CD4-positive, alpha-beta memory T cell (primary cell): ENCODE results near the gene CCDC201. TPM values are rescaled to one million over a fixed set of nuclear protein-coding genes. Genes with fewer than 3 reads are reported as not detected.

ENCODE experiments used
- CTCF ChIA-PET: fragments of 350-600 bp; sonication (Branson Sonifier 250); formaldehyde crosslinking; loops from one replicate; lab custom pipeline; 2021; ENCODE audit warnings: inconsistent platforms; ENCODE audit not compliant: partially characterized antibody; lab: Charles Lee
- POLR2A ChIA-PET: fragments of 350-600 bp; sonication (Branson Sonifier 250); formaldehyde crosslinking; loops from one replicate; lab custom pipeline; 2021; ENCODE audit not compliant: partially characterized antibody; lab: Charles Lee
- DNase-seq, 5 donors: peaks; one replicate each; pipeline versions ENCODE4 v3.0.0 to v3.0.0-alpha.2; 2020 to 2022; ENCODE audit warnings: mixed read lengths in 1 of 5
- H3K27ac ChIP-seq: one replicate; pipeline ENCODE4 v1.7.0; 2013; ENCODE audit warnings: low read depth, low read length
- H3K27me3 ChIP-seq: 2 replicates; pipeline ENCODE4 v1.7.0; 2013; ENCODE audit warnings: mild to moderate bottlenecking, low read length, moderate library complexity; ENCODE audit not compliant: insufficient read depth
- H3K36me3 ChIP-seq: 2 replicates; pipeline ENCODE4 v1.7.0; 2013; ENCODE audit warnings: mild to moderate bottlenecking, low read length, moderate library complexity; ENCODE audit not compliant: insufficient read depth
- H3K4me1 ChIP-seq: 2 replicates; pipeline ENCODE4 v1.7.0; 2013; ENCODE audit warnings: mild to moderate bottlenecking, low read length, moderate library complexity; ENCODE audit not compliant: insufficient read depth
- H3K4me3 ChIP-seq, 2 donors: one replicate each; pipeline ENCODE4 v1.7.0; 2013; ENCODE audit warnings: low read length in 2 of 2, mild to moderate bottlenecking in 1 of 2
- H3K9me3 ChIP-seq, 2 donors: one replicate each; pipeline ENCODE4 v1.7.0; 2013; ENCODE audit warnings: low read length in 2 of 2, control low read depth in 1 of 2; ENCODE audit not compliant: control insufficient read depth in 1 of 2
- H3K27ac Mint-ChIP-seq, 7 donors: one replicate each; pipeline ENCODE4 v1.8.0; 2020 to 2021; ENCODE audit warnings: mixed read lengths in 7 of 7, mild to moderate bottlenecking in 6 of 7, inconsistent platforms in 3 of 7, moderate library complexity in 3 of 7
- H3K27me3 Mint-ChIP-seq, 2 donors: one replicate each; pipeline ENCODE4 v1.8.0; 2020 to 2021; ENCODE audit warnings: mixed read lengths in 2 of 2
- H3K36me3 Mint-ChIP-seq, 2 donors: one replicate each; pipeline ENCODE4 v1.8.0; 2020 to 2021; ENCODE audit warnings: mixed read lengths in 2 of 2, inconsistent platforms in 1 of 2, mild to moderate bottlenecking in 1 of 2
- H3K4me1 Mint-ChIP-seq, 4 donors: one replicate each; pipeline ENCODE4 v1.8.0; 2020 to 2021; ENCODE audit warnings: mixed read lengths in 4 of 4, mild to moderate bottlenecking in 1 of 4
- H3K4me3 Mint-ChIP-seq, 8 donors: one replicate each; pipeline ENCODE4 v1.8.0; 2020 to 2021; ENCODE audit warnings: mixed read lengths in 8 of 8, mild to moderate bottlenecking in 7 of 8, moderate library complexity in 6 of 8, inconsistent platforms in 3 of 8
- H3K9me3 Mint-ChIP-seq, 8 donors: one replicate each; pipeline ENCODE4 v1.8.0; 2020 to 2021; ENCODE audit warnings: mixed read lengths in 8 of 8, mild to moderate bottlenecking in 5 of 8, inconsistent platforms in 3 of 8, moderate library complexity in 1 of 8
- intact Hi-C: fragments of 100-400 bp; cut with micrococcal nuclease; formaldehyde crosslinking; loops from one replicate; pipeline ENCODE4 v1.15.1; 2023
- polyA plus RNA-seq, 2 donors: library from polyadenylated mRNA; unstranded; fragments of 300-500 nt; fragmentation: Illumina TruSeq; gene quantifications; one replicate each; pipeline ENCODE4 v1.2.3, GENCODE V29; 2021
- total RNA-seq, 2 experiments: library from RNA; stranded (reverse); gene quantifications; one replicate each; pipeline ENCODE4 v1.2.3, GENCODE V29; 2021

CCDC201 gene
- total and polyA plus RNA-seq, 4 experiments from 2014 or later: not detected

- Histone ChIP-seq H3K27ac (no peak overlapping the region), H3K36me3 (no peaks in the 10 kb centered on the region), H3K27me3 (no peaks in the 10 kb centered on the region), H3K4me3 (no peak overlapping the region), H3K4me1 (no peaks in the 10 kb centered on the region), H3K9me3 (no peaks in the 10 kb centered on the region)
- POLR2A ChIA-PET: no interaction called here
- CTCF ChIA-PET: interaction anchor here (1.1 to 1.8 kb wide), 4 partner anchors 11 to 33 kb away, joined by 3 to 7 read pairs (median 3); no protein-coding TSS in a partner anchor
- Mint-ChIP-seq H3K4me1 (peaks cover 0 to 6% (median 1%) of the 10 kb centered on the region in 4 donors), H3K9me3 (no peaks in the 10 kb centered on the region), H3K27ac (no peak overlapping the region), H3K36me3 (no peaks in the 10 kb centered on the region), H3K27me3 (peaks cover 26 to 56% of the 10 kb centered on the region in 2 donors), H3K4me3 (no peak overlapping the region)
- intact Hi-C loops: loop anchor here (5.0 kb wide), 1 partner anchor 1928 kb away; no protein-coding TSS in a partner anchor
- no peak for DNase-seq
Observed at GRCh38 chr7:45889367-45890067, 16.6 kb upstream of the CCDC201 start.

GRCh38 chr7:45888993-45889366 is 16.1 kb upstream of the CCDC201 start:
- intact Hi-C loops: no loop called here
- no peak overlapping the region for H3K4me3 ChIP-seq
- no peak overlapping the region for H3K27ac ChIP-seq
- Mint-ChIP-seq H3K9me3 (no peaks in the 10 kb centered on the region), H3K4me1 (peaks cover 0 to 6% (median 1%) of the 10 kb centered on the region in 4 donors), H3K27me3 (peaks cover 23 to 56% of the 10 kb centered on the region in 2 donors), H3K36me3 (no peaks in the 10 kb centered on the region), H3K4me3 (no peak overlapping the region), H3K27ac (no peak overlapping the region)
- no peaks in the 10 kb centered on the region for H3K27me3 ChIP-seq
- no peak for DNase-seq
- H3K4me1 ChIP-seq: no peaks in the 10 kb centered on the region
- no peaks in the 10 kb centered on the region for H3K36me3 ChIP-seq
- no peaks in the 10 kb centered on the region for H3K9me3 ChIP-seq
- ChIA-PET CTCF (no interaction called here), POLR2A (no interaction called here)

GRCh38 chr7:45888185-45888992 is 15.5 kb upstream of the CCDC201 start, which contains the start of gene IGFBP1:
Gene IGFBP1, plus strand, starts transcription at chr7:45888488. Its CDS starts 165 bp downstream, at chr7:45888653.
- DNase-seq: no peak
- H3K27me3 ChIP-seq: no peaks in the 10 kb centered on the region

GRCh38 chr7:45886931-45887667 is 14.2 kb upstream of the CCDC201 start:
- Histone ChIP-seq H3K27me3 (no peaks in the 10 kb centered on the region), H3K27ac (no peak overlapping the region), H3K36me3 (no peaks in the 10 kb centered on the region), H3K4me3 (no peak overlapping the region), H3K9me3 (no peaks in the 10 kb centered on the region), H3K4me1 (no peaks in the 10 kb centered on the region)
- no peak for DNase-seq
- CTCF ChIA-PET: no interaction called here
- POLR2A ChIA-PET: no interaction called here
- Mint-ChIP-seq H3K27me3 (peaks cover 24 to 49% of the 10 kb centered on the region in 2 donors), H3K4me1 (peaks cover 0 to 6% (median 1%) of the 10 kb centered on the region in 4 donors), H3K36me3 (no peaks in the 10 kb centered on the region), H3K4me3 (no peak overlapping the region), H3K27ac (no peak overlapping the region), H3K9me3 (no peaks in the 10 kb centered on the region)
- intact Hi-C loops: no loop called here

More at GRCh38 chr7:45888185-45888992, 15.5 kb upstream of the CCDC201 start, which contains the start of gene IGFBP1:
- Mint-ChIP-seq H3K36me3 (no peaks in the 10 kb centered on the region), H3K27ac (no peak within 1 kb of the TSS), H3K4me1 (peaks cover 0 to 6% (median 1%) of the 10 kb centered on the region in 4 donors), H3K4me3 (peak within 1 kb of the TSS in 1 of 8 donors; percentile 54), H3K9me3 (no peaks in the 10 kb centered on the region), H3K27me3 (peaks cover 22 to 52% of the 10 kb centered on the region in 2 donors)
- H3K4me3 ChIP-seq: no peak within 1 kb of the TSS
- H3K4me1 ChIP-seq: no peaks in the 10 kb centered on the region
- intact Hi-C loops: no loop called here
- no peak within 1 kb of the TSS for H3K27ac ChIP-seq
- ChIA-PET CTCF (no interaction called here), POLR2A (no interaction called here)
- no peaks in the 10 kb centered on the region for H3K36me3 ChIP-seq
- H3K9me3 ChIP-seq: no peaks in the 10 kb centered on the region

GRCh38 chr7:45885264-45885882 is 12.5 kb upstream of the CCDC201 start:
- Histone ChIP-seq H3K4me1 (no peaks in the 10 kb centered on the region), H3K4me3 (no peak overlapping the region), H3K27me3 (no peaks in the 10 kb centered on the region), H3K36me3 (no peaks in the 10 kb centered on the region), H3K9me3 (no peaks in the 10 kb centered on the region), H3K27ac (no peak overlapping the region)
- Mint-ChIP-seq H3K4me1 (peaks cover 0 to 6% (median 1%) of the 10 kb centered on the region in 4 donors), H3K36me3 (no peaks in the 10 kb centered on the region), H3K4me3 (no peak overlapping the region), H3K27ac (no peak overlapping the region), H3K27me3 (peaks cover 18 to 45% of the 10 kb centered on the region in 2 donors), H3K9me3 (no peaks in the 10 kb centered on the region)
- POLR2A ChIA-PET: no interaction called here
- intact Hi-C loops: no loop called here
- DNase-seq: no peak
- CTCF ChIA-PET: no interaction called here

GRCh38 chr7:45884136-45884535 is 11.3 kb upstream of the CCDC201 start:
- Histone ChIP-seq H3K27me3 (no peaks in the 10 kb centered on the region), H3K4me3 (no peak overlapping the region), H3K27ac (no peak overlapping the region), H3K36me3 (no peaks in the 10 kb centered on the region), H3K4me1 (no peaks in the 10 kb centered on the region), H3K9me3 (no peaks in the 10 kb centered on the region)
- Mint-ChIP-seq H3K4me1 (peaks cover 0 to 6% (median 1%) of the 10 kb centered on the region in 4 donors), H3K27me3 (peaks cover 18 to 41% of the 10 kb centered on the region in 2 donors), H3K36me3 (no peaks in the 10 kb centered on the region), H3K4me3 (no peak overlapping the region), H3K9me3 (peaks cover 0 to 4% (median under 1%) of the 10 kb centered on the region in 8 donors), H3K27ac (no peak overlapping the region)
- DNase-seq: no peak
- ChIA-PET POLR2A (no interaction called here), CTCF (interaction anchor here (2.9 kb wide), 1 partner anchor 9 kb away, joined by 9 read pairs; no protein-coding TSS in a partner anchor)
- intact Hi-C loops: no loop called here
